ENCODE measurements around the gene SIRT7. TPM values are rescaled to one million over a fixed set of nuclear protein-coding genes. Genes with fewer than 3 reads are reported as not detected.

SIRT7 gene
- polyA plus RNA-seq, 2 donors: 64.9 to 84.0 TPM

DNA sequence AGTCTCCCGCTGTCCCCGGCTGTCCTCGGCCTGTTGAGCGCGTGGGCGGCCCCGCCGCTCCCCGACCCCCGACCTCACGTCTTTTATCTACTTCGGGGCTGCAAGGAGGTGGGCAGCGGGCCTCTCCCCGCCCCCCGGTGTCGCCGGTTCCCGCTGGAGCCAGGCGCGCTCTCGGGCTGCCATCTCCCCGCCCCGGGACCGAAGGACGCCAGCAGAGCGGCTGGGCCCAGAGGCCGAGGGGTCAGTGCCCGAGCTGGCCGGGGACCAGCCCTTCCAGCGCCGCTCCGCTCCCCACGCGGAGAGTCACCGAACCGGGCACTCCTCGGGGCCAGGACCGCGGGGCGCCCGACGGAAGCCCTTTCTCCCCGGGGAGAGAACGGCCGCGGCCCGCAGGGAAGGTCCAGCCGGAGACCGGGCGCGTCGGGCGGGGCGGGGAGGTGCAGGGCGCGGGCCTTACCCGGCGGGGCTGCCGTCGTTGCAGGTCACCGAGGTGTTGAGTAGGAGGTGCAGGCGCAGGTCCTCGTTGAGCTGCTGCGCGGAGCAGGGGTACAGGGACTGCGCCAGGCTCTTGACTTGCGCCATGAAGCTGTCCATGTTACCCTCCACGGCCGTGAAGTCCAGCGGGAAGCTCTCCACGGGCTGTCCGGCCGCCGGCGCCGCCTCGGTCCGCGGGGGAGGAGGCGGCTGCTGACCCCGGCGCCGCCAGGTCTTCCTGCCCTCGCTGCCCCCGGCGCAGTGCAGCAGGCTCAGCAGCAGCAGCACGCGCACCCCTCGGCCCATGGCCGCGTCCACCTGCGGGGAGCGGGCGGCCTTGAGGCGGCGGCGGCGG lies 42.4 kb upstream of the SIRT7 start:
- H3K27ac ChIP-seq (ENCODE audit: low read depth in 2 of 2, low read length in 1 of 2): no peak overlapping the region
- H3K27me3 ChIP-seq (ENCODE audit: control insufficient read depth in 1 of 2, insufficient read depth in 2 of 2, low read length in 2 of 2): peaks cover 0 to 11% of the 10 kb centered on the region in 2 donors
- no peaks in the 10 kb centered on the region for H3K36me3 ChIP-seq (ENCODE audit: control insufficient read depth in 2 of 2, insufficient read depth in 2 of 2, low read length in 1 of 2)
- H3K4me1 ChIP-seq (ENCODE audit: control insufficient read depth in 2 of 2, insufficient read depth in 2 of 2, low read length in 1 of 2): peaks cover 0 to 7% of the 10 kb centered on the region in 2 donors
- H3K4me3 ChIP-seq (ENCODE audit: low read depth in 1 of 2, low read length in 2 of 2): peak overlapping the region; percentile 44
- no peaks in the 10 kb centered on the region for H3K9me3 ChIP-seq (ENCODE audit: control insufficient read depth in 2 of 2, insufficient read depth in 1 of 2, low read depth in 1 of 2, low read length in 1 of 2)
- WGBS, 2 donors: 2 to 3% methylated on average over 65 to 98 of the region's 98 CpGs

GRCh38 chr17:81959362-81960129 lies 41.6 kb upstream of the SIRT7 start:
- Histone ChIP-seq H3K36me3 (ENCODE audit: control insufficient read depth in 2 of 2, insufficient read depth in 2 of 2, low read length in 1 of 2) (no peaks in the 10 kb centered on the region), H3K9me3 (ENCODE audit: control insufficient read depth in 2 of 2, insufficient read depth in 1 of 2, low read depth in 1 of 2, low read length in 1 of 2) (no peaks in the 10 kb centered on the region), H3K27me3 (ENCODE audit: control insufficient read depth in 1 of 2, insufficient read depth in 2 of 2, low read length in 2 of 2) (peaks cover 0 to 11% of the 10 kb centered on the region in 2 donors), H3K27ac (ENCODE audit: low read depth in 2 of 2, low read length in 1 of 2) (no peak overlapping the region), H3K4me3 (ENCODE audit: low read depth in 1 of 2, low read length in 2 of 2) (peak overlapping the region; percentile 44), H3K4me1 (ENCODE audit: control insufficient read depth in 2 of 2, insufficient read depth in 2 of 2, low read length in 1 of 2) (peaks cover 0 to 7% of the 10 kb centered on the region in 2 donors)
- 2% methylated on average over 83 to 112 of the region's 112 CpGs for WGBS, 2 donors

DNA sequence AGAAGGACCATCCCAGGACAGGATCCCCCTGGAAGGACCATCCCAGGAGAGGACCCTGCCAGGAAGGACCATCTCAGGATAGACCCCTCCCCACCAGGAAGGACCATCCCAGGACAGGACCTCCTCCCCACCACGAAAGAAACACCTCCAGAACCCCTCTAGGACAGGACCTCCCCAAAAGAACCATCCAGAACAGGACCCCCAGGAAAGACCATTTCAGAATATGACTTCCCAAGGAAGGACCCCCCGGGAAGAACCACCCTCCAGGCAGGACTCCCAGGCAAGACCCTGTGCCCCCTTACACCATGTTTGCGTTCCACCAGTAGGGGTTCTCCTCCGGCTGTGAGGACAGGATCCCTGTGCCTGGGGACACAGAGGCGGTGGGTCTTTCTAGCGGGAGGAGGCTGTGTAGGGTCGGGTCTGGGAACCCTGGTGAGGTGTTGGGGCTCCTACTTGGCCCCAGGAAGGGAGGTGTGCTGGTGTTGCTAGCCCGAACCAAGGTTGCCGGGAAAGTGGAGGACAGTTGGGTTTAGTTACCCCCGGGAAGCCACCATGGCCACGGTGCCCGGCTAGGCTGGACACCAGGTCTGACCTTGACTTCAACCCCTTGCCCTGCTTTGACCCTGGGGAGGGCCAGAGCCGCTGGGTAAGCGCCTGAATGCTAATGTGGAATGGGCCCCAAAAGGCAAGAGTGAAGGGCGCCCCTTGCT lies 40.8 kb upstream of the SIRT7 start:
- peaks cover 0 to 7% of the 10 kb centered on the region in 2 donors for H3K4me1 ChIP-seq (ENCODE audit: control insufficient read depth in 2 of 2, insufficient read depth in 2 of 2, low read length in 1 of 2)
- H3K9me3 ChIP-seq (ENCODE audit: control insufficient read depth in 2 of 2, insufficient read depth in 1 of 2, low read depth in 1 of 2, low read length in 1 of 2): no peaks in the 10 kb centered on the region
- H3K4me3 ChIP-seq (ENCODE audit: low read depth in 1 of 2, low read length in 2 of 2): no peak overlapping the region
- peaks cover 0 to 11% of the 10 kb centered on the region in 2 donors for H3K27me3 ChIP-seq (ENCODE audit: control insufficient read depth in 1 of 2, insufficient read depth in 2 of 2, low read length in 2 of 2)
- 55 to 61% methylated on average over 15 of the region's 15 CpGs for WGBS, 2 donors
- H3K27ac ChIP-seq (ENCODE audit: low read depth in 2 of 2, low read length in 1 of 2): no peak overlapping the region
- no peaks in the 10 kb centered on the region for H3K36me3 ChIP-seq (ENCODE audit: control insufficient read depth in 2 of 2, insufficient read depth in 2 of 2, low read length in 1 of 2)

GRCh38 chr17:81957691-81958432 lies 39.9 kb upstream of the SIRT7 start:
- H3K4me3 ChIP-seq (ENCODE audit: low read depth in 1 of 2, low read length in 2 of 2): no peak overlapping the region
- peaks cover 0 to 11% of the 10 kb centered on the region in 2 donors for H3K27me3 ChIP-seq (ENCODE audit: control insufficient read depth in 1 of 2, insufficient read depth in 2 of 2, low read length in 2 of 2)
- H3K27ac ChIP-seq (ENCODE audit: low read depth in 2 of 2, low read length in 1 of 2): no peak overlapping the region
- no peaks in the 10 kb centered on the region for H3K36me3 ChIP-seq (ENCODE audit: control insufficient read depth in 2 of 2, insufficient read depth in 2 of 2, low read length in 1 of 2)
- H3K4me1 ChIP-seq (ENCODE audit: control insufficient read depth in 2 of 2, insufficient read depth in 2 of 2, low read length in 1 of 2): peaks cover 0 to 7% of the 10 kb centered on the region in 2 donors
- 84 to 85% methylated on average over 19 of the region's 19 CpGs for WGBS, 2 donors
- H3K9me3 ChIP-seq (ENCODE audit: control insufficient read depth in 2 of 2, insufficient read depth in 1 of 2, low read depth in 1 of 2, low read length in 1 of 2): no peaks in the 10 kb centered on the region

DNA sequence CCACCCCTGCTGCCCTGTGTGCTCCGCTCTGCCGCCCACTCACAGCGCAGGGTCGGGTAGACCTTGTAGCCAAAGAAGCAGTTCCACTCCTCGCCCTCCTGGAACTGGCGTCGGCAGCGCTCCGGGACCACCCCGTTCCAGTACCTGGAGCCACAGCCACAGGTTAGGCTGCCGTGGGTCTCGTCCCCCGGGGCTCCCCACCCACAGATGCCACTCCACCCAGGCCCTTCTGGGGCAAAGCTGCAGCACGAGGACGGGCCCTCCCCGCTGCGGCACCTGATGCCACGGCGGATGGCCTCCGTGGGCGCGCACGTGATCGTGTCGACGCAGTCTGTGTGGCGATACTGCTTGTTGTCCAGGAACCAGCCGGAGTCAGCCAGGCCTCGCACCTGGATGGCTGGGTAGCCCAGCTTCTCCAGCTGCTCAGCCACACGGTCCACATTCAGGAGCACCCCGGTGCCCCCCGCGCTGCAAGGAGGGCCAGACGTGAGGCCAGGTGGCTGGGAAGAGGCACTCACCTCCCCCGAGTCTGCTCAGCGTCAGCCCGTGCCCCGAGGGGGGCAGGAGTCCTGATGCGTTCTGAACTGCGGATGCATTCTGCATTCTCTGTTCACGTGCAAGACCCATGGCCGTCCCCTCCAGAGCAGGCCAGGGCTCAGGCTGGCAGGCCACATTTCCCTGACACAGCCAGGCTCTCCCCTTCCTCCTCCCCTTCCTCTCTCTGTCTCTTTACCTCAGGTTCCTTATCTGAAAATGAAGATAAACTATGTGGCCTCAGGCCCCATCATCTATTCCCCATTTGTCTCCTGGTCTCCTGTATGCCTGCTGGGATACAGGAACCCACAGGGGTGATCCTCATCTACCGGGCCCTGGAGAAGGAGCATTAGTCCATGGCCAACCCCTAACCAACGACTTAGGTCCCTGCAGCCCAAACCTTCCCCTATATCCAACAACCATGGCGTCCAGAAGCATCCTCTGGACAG lies 38.9 kb upstream of the SIRT7 start:
- H3K36me3 ChIP-seq (ENCODE audit: control insufficient read depth in 2 of 2, insufficient read depth in 2 of 2, low read length in 1 of 2): no peaks in the 10 kb centered on the region
- peaks cover 0 to 7% of the 10 kb centered on the region in 2 donors for H3K4me1 ChIP-seq (ENCODE audit: control insufficient read depth in 2 of 2, insufficient read depth in 2 of 2, low read length in 1 of 2)
- no peaks in the 10 kb centered on the region for H3K9me3 ChIP-seq (ENCODE audit: control insufficient read depth in 2 of 2, insufficient read depth in 1 of 2, low read depth in 1 of 2, low read length in 1 of 2)
- no peak overlapping the region for H3K27ac ChIP-seq (ENCODE audit: low read depth in 2 of 2, low read length in 1 of 2)
- peaks cover 0 to 11% of the 10 kb centered on the region in 2 donors for H3K27me3 ChIP-seq (ENCODE audit: control insufficient read depth in 1 of 2, insufficient read depth in 2 of 2, low read length in 2 of 2)
- H3K4me3 ChIP-seq (ENCODE audit: low read depth in 1 of 2, low read length in 2 of 2): no peak overlapping the region
- WGBS, 2 donors: 84 to 87% methylated on average over 45 of the region's 45 CpGs

- Histone ChIP-seq H3K9me3 (ENCODE audit: control insufficient read depth in 2 of 2, insufficient read depth in 1 of 2, low read depth in 1 of 2, low read length in 1 of 2) (no peaks in the 10 kb centered on the region), H3K27me3 (ENCODE audit: control insufficient read depth in 1 of 2, insufficient read depth in 2 of 2, low read length in 2 of 2) (peaks cover 0 to 8% of the 10 kb centered on the region in 2 donors), H3K4me3 (ENCODE audit: low read depth in 1 of 2, low read length in 2 of 2) (no peak overlapping the region), H3K36me3 (ENCODE audit: control insufficient read depth in 2 of 2, insufficient read depth in 2 of 2, low read length in 1 of 2) (no peaks in the 10 kb centered on the region), H3K4me1 (ENCODE audit: control insufficient read depth in 2 of 2, insufficient read depth in 2 of 2, low read length in 1 of 2) (peaks cover 0 to 7% of the 10 kb centered on the region in 2 donors), H3K27ac (ENCODE audit: low read depth in 2 of 2, low read length in 1 of 2) (no peak overlapping the region)
- WGBS, 2 donors: 78 to 86% methylated on average over 13 of the region's 13 CpGs
These were observed 38.0 kb upstream of the SIRT7 start for GRCh38 chr17:81955756-81956544.

DNA sequence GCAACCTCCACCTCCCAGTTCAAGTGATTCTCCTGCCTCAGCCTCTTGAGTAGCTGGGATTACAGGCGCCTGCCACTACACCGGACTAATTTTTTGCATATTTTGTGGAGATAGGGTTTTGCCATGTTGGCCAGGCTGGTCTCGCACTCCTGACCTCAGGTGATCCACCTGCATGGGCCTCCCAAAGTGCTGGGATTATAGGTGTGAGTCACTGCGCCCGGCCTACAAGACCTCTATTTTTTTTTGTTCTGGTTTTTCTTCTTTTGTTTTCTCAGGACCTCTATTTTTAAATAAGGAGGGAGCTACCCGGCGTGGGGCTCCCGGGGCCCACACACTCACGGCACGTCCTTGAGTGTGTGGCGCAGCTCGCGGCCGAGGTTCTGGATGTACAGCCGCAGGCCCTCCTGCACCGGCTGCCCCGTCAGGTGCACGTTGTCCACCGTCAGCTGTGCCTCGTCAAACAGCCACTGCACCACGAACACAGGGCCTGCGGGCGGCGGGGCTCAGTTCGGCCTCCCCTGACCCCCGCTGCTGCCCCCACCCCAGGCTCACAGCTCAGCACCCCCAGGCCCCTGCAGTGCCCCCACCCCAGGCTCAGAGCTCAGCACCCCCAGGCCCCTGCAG lies 37.2 kb upstream of the SIRT7 start:
- Histone ChIP-seq H3K4me3 (ENCODE audit: low read depth in 1 of 2, low read length in 2 of 2) (no peak overlapping the region), H3K9me3 (ENCODE audit: control insufficient read depth in 2 of 2, insufficient read depth in 1 of 2, low read depth in 1 of 2, low read length in 1 of 2) (no peaks in the 10 kb centered on the region), H3K27ac (ENCODE audit: low read depth in 2 of 2, low read length in 1 of 2) (no peak overlapping the region), H3K4me1 (ENCODE audit: control insufficient read depth in 2 of 2, insufficient read depth in 2 of 2, low read length in 1 of 2) (peaks cover 0 to 3% of the 10 kb centered on the region in 2 donors), H3K27me3 (ENCODE audit: control insufficient read depth in 1 of 2, insufficient read depth in 2 of 2, low read length in 2 of 2) (peaks cover 0 to 3% of the 10 kb centered on the region in 2 donors), H3K36me3 (ENCODE audit: control insufficient read depth in 2 of 2, insufficient read depth in 2 of 2, low read length in 1 of 2) (no peaks in the 10 kb centered on the region)
- WGBS, 2 donors: 84 to 85% methylated on average over 26 of the region's 26 CpGs

Data from esophagus (tissue), 2 donors.